Psoas muscle (tissue), 8 donors: ENCODE data around the gene ACTN2. TPM values are rescaled to one million over a fixed set of nuclear protein-coding genes. Genes with fewer than 3 reads are reported as not detected.

Experiments used
- ATAC-seq, 4 donors: fragments of 200-7000 bp; cut with Tn5 transposase; one replicate each; pipeline ENCODE4 v1.9.1; 2020; ENCODE audit warnings: moderate library complexity in 3 of 4, mild to moderate bottlenecking in 2 of 4
- DNase-seq, 2 donors: peaks; one replicate each; pipeline ENCODE4 v3.0.0-alpha.2; 2020
- H3K27ac ChIP-seq: fragments of 200-600 bp; one replicate; pipeline ENCODE4 v1.8.0; 2022
- H3K27me3 ChIP-seq, 3 donors: fragments of 200-600 bp in 1 of 3; one replicate each; pipeline versions ENCODE4 v1.6.1 to v1.8.0; 2013 to 2022; ENCODE audit warnings: low read length in 2 of 3, mild to moderate bottlenecking in 2 of 3, moderate library complexity in 1 of 3; ENCODE audit not compliant: insufficient read depth in 3 of 3
- H3K36me3 ChIP-seq, 2 donors: fragments of 200-600 bp in 1 of 2; one replicate each; pipeline versions ENCODE4 v1.6.1 to v1.8.0; 2013 to 2022; ENCODE audit warnings: low read depth in 1 of 2, mild to moderate bottlenecking in 1 of 2, moderate library complexity in 1 of 2; ENCODE audit not compliant: insufficient read depth in 1 of 2
- H3K4me1 ChIP-seq: fragments of 200-600 bp; one replicate; pipeline ENCODE4 v1.8.0; 2022
- H3K4me3 ChIP-seq: fragments of 200-600 bp; one replicate; pipeline ENCODE4 v1.8.0; 2022; ENCODE audit warnings: mild to moderate bottlenecking
- H3K9me3 ChIP-seq: fragments of 200-600 bp; one replicate; pipeline ENCODE4 v1.8.0; 2022
- WGBS, 3 donors: extraction: QIAGEN DNeasy Blood & Tissue Kit; methylation state at CpG; one replicate each; pipeline versions ENCODE4 v1.1.6 to v1.1.7; 2013; 5-methylcytosine and 5-hydroxymethylcytosine counted together
- intact Hi-C, 2 donors: fragments of 100-400 bp; cut with DNase I; formaldehyde crosslinking; loops; one replicate each; pipeline versions ENCODE4 v1.11.0 to v1.14.2; 2022
- polyA plus RNA-seq, 3 donors: library from polyadenylated mRNA; stranded (reverse); fragments of 200-250 nt; gene quantifications; one replicate each; pipeline ENCODE4 v1.2.3, GENCODE V29; 2013
- total RNA-seq, 4 donors: library from RNA; stranded (reverse); fragmentation: NEBNext Ultra II Directional in 2 of 4; extraction: Animal tissue kit (Norgen Biotek cat#: 25700) in 2 of 4; gene quantifications; one replicate each; pipeline versions ENCODE4 v1.2.1 to v1.2.4, GENCODE V29; 2021 to 2023
- TF ChIP-seq, protein P1 (sequence below): fragments of 200-600 bp; IDR thresholded peaks from one replicate; pipeline ENCODE4 v1.8.0; 2022; ENCODE audit warnings: antibody characterized with exemption
- donor health status: healthy with polysubstance abuse.
- donor health status: DM: no; HTN: no; CAD: no; lungs with moderate emphysema.
- donor health status: Bipolar disorder and iron deficiency.
- donor health status: healthy.
- donor health status: DM: yes; HTN: yes; CAD: no.
- donor health status: DM: no; HTN: no; CAD: no.
- donor health status: DM: no; HTN: no; CAD: no.
- donor health status: DM: yes; HTN: yes; CAD: no.

Gene ACTN2
- total and polyA plus RNA-seq, 7 donors: 792 to 4,645 (median 2,645) TPM

DNA sequence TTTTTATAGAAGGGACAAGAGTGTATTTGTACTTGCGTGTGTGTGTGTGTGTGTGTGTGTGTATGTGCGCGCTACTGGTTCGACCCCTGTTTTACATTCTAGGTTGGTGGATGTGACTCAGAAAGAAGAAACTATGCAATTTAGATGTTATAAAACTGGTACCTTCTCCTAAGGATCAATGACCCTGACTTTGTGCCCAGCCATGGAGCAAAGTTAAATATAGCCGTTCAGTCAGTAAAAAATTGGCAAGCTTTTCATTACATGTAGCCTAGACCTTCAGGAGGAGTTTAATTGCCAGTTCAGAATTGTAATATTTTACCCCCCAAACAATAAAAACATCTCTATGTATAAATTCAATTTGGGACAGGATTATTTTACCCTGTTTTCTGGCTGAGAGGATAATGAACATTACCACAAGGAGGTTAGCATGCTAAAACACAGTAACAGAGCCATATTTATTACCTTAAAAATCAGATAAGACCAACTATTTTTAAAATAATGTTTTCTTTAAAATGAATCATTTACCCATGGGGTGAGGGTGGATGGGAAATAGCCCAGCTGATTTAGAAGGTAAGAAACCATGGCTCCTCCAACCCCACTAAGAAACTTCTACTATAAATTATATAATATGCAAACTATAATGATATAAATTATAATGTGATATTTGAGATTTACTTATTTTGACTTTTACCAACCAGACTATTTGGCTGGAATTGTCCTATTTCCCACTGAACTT is 75.3 kb downstream of the ACTN2 start:
- H3K4me1 ChIP-seq: no peaks in the 10 kb centered on the region
- 73 to 83% (median 75%) methylated on average over 5 of the region's 5 CpGs for WGBS, 3 donors
- DNase-seq (no peak), ATAC-seq (no peak)
- no peaks in the 10 kb centered on the region for H3K9me3 ChIP-seq
- TF ChIP-seq, protein P1, sequence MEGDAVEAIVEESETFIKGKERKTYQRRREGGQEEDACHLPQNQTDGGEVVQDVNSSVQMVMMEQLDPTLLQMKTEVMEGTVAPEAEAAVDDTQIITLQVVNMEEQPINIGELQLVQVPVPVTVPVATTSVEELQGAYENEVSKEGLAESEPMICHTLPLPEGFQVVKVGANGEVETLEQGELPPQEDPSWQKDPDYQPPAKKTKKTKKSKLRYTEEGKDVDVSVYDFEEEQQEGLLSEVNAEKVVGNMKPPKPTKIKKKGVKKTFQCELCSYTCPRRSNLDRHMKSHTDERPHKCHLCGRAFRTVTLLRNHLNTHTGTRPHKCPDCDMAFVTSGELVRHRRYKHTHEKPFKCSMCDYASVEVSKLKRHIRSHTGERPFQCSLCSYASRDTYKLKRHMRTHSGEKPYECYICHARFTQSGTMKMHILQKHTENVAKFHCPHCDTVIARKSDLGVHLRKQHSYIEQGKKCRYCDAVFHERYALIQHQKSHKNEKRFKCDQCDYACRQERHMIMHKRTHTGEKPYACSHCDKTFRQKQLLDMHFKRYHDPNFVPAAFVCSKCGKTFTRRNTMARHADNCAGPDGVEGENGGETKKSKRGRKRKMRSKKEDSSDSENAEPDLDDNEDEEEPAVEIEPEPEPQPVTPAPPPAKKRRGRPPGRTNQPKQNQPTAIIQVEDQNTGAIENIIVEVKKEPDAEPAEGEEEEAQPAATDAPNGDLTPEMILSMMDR: no peak
- no peak overlapping the region for H3K27ac ChIP-seq
- H3K27me3 ChIP-seq: no peaks in the 10 kb centered on the region
- H3K4me3 ChIP-seq: no peak overlapping the region
- H3K36me3 ChIP-seq: peaks cover 0 to 83% of the 10 kb centered on the region in 2 donors
- intact Hi-C loops: loop anchor here in 1 of 2 donors (5.0 kb wide), 1 partner anchor 801 kb away; no protein-coding TSS in a partner anchor

DNA sequence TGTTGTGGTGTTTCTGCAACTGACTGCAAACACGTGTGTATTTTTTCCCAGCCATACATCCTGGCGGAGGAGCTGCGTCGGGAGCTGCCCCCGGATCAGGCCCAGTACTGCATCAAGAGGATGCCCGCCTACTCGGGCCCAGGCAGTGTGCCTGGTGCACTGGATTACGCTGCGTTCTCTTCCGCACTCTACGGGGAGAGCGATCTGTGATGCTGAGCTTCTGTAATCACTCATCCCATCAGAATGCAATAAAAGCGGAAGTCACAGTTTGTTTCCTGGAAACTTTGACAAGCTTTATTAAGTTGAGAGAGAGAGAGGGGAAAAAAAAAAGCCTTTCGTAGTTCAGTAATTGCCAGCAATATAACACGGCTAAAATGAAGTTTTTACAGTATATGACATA is 76.1 kb downstream of the ACTN2 start:
- no peak overlapping the region for H3K27ac ChIP-seq
- 68 to 77% (median 70%) methylated on average over 15 of the region's 15 CpGs for WGBS, 3 donors
- no peaks in the 10 kb centered on the region for H3K27me3 ChIP-seq
- DNase-seq (no peak), ATAC-seq (no peak)
- H3K4me1 ChIP-seq: no peaks in the 10 kb centered on the region
- TF ChIP-seq, protein P1: no peak
- intact Hi-C loops: loop anchor here in 1 of 2 donors (5.0 kb wide), 1 partner anchor 800 kb away; no protein-coding TSS in a partner anchor
- peaks cover 0 to 79% of the 10 kb centered on the region in 2 donors for H3K36me3 ChIP-seq
- H3K9me3 ChIP-seq: no peaks in the 10 kb centered on the region
- H3K4me3 ChIP-seq: no peak overlapping the region

DNA sequence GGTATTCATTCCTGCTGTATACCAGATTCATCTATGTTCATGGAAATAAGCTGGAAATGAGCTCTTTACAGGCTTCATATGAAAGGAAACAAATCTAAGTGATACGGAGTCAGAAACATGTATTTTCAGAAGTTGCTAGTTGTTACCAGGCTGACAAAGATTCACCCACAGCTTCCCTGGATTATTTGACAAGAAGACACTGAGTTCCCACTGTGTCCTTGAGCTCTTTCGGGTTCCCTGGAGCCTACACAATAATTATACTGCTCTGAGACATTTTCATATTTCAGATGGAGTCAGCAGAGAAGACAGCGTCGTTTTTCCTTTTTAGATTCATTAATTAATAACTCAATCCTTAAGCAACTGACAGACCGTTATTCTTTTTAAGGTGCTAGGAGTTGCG is 79.5 kb downstream of the ACTN2 start:
- TF ChIP-seq, protein P1: no peak
- intact Hi-C loops: no loop called here
- WGBS, 3 donors: 56 to 65% (median 62%) methylated on average over 6 of the region's 6 CpGs
- no peak overlapping the region for H3K4me3 ChIP-seq
- H3K36me3 ChIP-seq: peaks cover 0 to 45% of the 10 kb centered on the region in 2 donors
- no peaks in the 10 kb centered on the region for H3K4me1 ChIP-seq
- no peak for ATAC-seq
- H3K9me3 ChIP-seq: no peaks in the 10 kb centered on the region
- no peak overlapping the region for H3K27ac ChIP-seq
- DNase-seq: no peak
- no peaks in the 10 kb centered on the region for H3K27me3 ChIP-seq

DNA sequence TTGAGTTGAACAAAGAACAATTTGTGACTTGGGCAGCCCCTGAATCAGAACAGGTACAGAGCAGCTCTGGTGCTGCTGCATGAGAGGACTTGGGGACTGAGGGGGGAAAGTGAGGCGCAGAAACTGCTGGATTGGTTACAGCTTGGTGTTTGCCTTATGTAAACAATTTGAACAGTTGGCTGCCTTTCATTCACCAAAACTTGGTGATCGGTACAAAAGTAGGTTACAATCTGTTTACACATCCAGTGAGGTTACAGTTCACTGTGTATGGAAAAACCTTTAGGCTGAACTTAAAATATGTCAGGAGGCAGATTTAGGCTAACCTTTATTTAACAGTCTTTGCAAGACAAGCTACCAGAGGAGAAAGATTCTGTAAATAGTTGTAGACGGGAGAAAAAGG is 80.2 kb downstream of the ACTN2 start:
- no peak overlapping the region for H3K4me3 ChIP-seq
- no peaks in the 10 kb centered on the region for H3K4me1 ChIP-seq
- H3K27me3 ChIP-seq: no peaks in the 10 kb centered on the region
- H3K9me3 ChIP-seq: no peaks in the 10 kb centered on the region
- peaks cover 0 to 38% of the 10 kb centered on the region in 2 donors for H3K36me3 ChIP-seq
- TF ChIP-seq, protein P1: no peak
- no peak overlapping the region for H3K27ac ChIP-seq
- no peak for ATAC-seq
- DNase-seq: no peak
- intact Hi-C loops: no loop called here
- WGBS, 3 donors: 61 to 65% (median 62%) methylated on average over 3 of the region's 3 CpGs
